ENCODE data around the gene CD19.
A peak's percentile ranks its signal among the peaks of the same experiment; 100 is the strongest.

CD19 gene

GRCh38 chr16:28958216-28958615 is 26.4 kb downstream of the CD19 start:
- TF ChIP-seq TAF1 (IDR thresholded peaks at IDR 0.05; ENCODE audit: borderline replicate concordance, insufficient read depth, low read length) (no peak), POLR2AphosphoS5 (IDR thresholded peaks at IDR 0.05; ENCODE audit: low read depth, low read length) (no peak), SIN3A (IDR thresholded peaks at IDR 0.05; ENCODE audit: borderline replicate concordance, insufficient read depth, low read length) (no peak), FOXP2 (optimal IDR thresholded peaks at IDR 0.05; ENCODE audit: borderline replicate concordance, extremely low read depth, extremely low read length, insufficient read depth) (no peak)
- TF ChIP-seq, protein P1, sequence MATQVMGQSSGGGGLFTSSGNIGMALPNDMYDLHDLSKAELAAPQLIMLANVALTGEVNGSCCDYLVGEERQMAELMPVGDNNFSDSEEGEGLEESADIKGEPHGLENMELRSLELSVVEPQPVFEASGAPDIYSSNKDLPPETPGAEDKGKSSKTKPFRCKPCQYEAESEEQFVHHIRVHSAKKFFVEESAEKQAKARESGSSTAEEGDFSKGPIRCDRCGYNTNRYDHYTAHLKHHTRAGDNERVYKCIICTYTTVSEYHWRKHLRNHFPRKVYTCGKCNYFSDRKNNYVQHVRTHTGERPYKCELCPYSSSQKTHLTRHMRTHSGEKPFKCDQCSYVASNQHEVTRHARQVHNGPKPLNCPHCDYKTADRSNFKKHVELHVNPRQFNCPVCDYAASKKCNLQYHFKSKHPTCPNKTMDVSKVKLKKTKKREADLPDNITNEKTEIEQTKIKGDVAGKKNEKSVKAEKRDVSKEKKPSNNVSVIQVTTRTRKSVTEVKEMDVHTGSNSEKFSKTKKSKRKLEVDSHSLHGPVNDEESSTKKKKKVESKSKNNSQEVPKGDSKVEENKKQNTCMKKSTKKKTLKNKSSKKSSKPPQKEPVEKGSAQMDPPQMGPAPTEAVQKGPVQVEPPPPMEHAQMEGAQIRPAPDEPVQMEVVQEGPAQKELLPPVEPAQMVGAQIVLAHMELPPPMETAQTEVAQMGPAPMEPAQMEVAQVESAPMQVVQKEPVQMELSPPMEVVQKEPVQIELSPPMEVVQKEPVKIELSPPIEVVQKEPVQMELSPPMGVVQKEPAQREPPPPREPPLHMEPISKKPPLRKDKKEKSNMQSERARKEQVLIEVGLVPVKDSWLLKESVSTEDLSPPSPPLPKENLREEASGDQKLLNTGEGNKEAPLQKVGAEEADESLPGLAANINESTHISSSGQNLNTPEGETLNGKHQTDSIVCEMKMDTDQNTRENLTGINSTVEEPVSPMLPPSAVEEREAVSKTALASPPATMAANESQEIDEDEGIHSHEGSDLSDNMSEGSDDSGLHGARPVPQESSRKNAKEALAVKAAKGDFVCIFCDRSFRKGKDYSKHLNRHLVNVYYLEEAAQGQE (IDR thresholded peaks at IDR 0.05; ENCODE audit: insufficient read depth in 1 of 2, low read depth in 2 of 2, low read length in 2 of 2) = no peak

- TF ChIP-seq FOXP2 (optimal IDR thresholded peaks at IDR 0.05; ENCODE audit: borderline replicate concordance, extremely low read depth, extremely low read length, insufficient read depth) = no peak
- no peak for TF ChIP-seq POLR2AphosphoS5 (IDR thresholded peaks at IDR 0.05; ENCODE audit: low read depth, low read length)
- TF ChIP-seq, protein P1 (IDR thresholded peaks at IDR 0.05; ENCODE audit: insufficient read depth in 1 of 2, low read depth in 2 of 2, low read length in 2 of 2) = no peak
- no peak for TF ChIP-seq TAF1 (IDR thresholded peaks at IDR 0.05; ENCODE audit: borderline replicate concordance, insufficient read depth, low read length)
- TF ChIP-seq SIN3A (IDR thresholded peaks at IDR 0.05; ENCODE audit: borderline replicate concordance, insufficient read depth, low read length) = no peak
These were observed 27.1 kb downstream of the CD19 start for GRCh38 chr16:28958836-28959235.

DNA sequence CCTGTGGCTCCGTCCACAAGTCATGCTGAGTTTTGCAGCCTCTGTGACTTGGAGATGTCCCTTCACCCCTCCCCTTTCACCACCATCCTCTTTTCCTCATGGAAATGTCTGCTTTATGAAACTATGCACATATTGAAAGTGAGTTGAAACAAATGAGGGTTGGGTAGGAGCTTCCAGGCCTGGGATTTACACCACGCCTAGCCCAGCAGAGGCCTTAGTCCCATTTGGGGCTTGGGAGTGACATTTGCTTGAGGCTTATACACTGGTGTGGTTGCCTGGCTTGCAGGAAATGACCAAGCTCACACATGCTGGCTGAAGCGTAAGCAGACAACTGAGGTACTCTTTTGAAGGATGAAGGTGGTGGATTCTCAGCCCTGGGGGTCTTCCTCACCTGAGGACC is 32.3 kb downstream of the CD19 start:
- TF ChIP-seq FOXP2 (optimal IDR thresholded peaks at IDR 0.05; ENCODE audit: borderline replicate concordance, extremely low read depth, extremely low read length, insufficient read depth) = no peak
- TF ChIP-seq, protein P1 (IDR thresholded peaks at IDR 0.05; ENCODE audit: insufficient read depth in 1 of 2, low read depth in 2 of 2, low read length in 2 of 2) = no peak
- TF ChIP-seq POLR2AphosphoS5 (IDR thresholded peaks at IDR 0.05; ENCODE audit: low read depth, low read length) = 0 out of 2 replicates have a peak, but pooled peaks have one; percentile 30
- TF ChIP-seq SIN3A (IDR thresholded peaks at IDR 0.05; ENCODE audit: borderline replicate concordance, insufficient read depth, low read length) = no peak
- no peak for TF ChIP-seq TAF1 (IDR thresholded peaks at IDR 0.05; ENCODE audit: borderline replicate concordance, insufficient read depth, low read length)

- TF ChIP-seq POLR2AphosphoS5 (IDR thresholded peaks at IDR 0.05; ENCODE audit: low read depth, low read length) (no peak), TAF1 (IDR thresholded peaks at IDR 0.05; ENCODE audit: borderline replicate concordance, insufficient read depth, low read length) (no peak), FOXP2 (optimal IDR thresholded peaks at IDR 0.05; ENCODE audit: borderline replicate concordance, extremely low read depth, extremely low read length, insufficient read depth) (no peak), SIN3A (IDR thresholded peaks at IDR 0.05; ENCODE audit: borderline replicate concordance, insufficient read depth, low read length) (no peak)
- TF ChIP-seq, protein P1 (IDR thresholded peaks at IDR 0.05; ENCODE audit: insufficient read depth in 1 of 2, low read depth in 2 of 2, low read length in 2 of 2) = no peak
These were observed 32.7 kb downstream of the CD19 start for GRCh38 chr16:28964496-28964895.

DNA sequence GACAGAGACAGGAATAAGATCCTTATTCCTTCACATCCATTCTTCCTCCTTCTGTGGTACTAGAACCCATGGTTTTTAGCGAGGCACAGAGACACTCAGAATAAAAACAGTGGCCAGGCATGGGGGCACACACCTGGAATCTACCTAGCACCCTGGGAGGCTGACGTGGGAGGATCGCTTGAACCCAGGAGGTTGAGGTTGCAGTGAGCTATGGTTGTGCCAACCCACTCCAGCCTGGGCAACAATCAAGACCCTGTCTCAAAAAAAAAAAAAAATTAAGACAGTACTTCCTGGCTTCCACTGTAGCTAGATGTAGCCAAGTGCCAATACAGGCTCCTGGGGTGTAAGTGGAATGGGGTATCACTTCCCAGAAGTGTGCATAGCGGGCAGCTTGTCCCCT is 35.4 kb downstream of the CD19 start:
- TF ChIP-seq, protein P1 (IDR thresholded peaks at IDR 0.05; ENCODE audit: insufficient read depth in 1 of 2, low read depth in 2 of 2, low read length in 2 of 2) = no peak
- no peak for TF ChIP-seq POLR2AphosphoS5 (IDR thresholded peaks at IDR 0.05; ENCODE audit: low read depth, low read length)
- TF ChIP-seq TAF1 (IDR thresholded peaks at IDR 0.05; ENCODE audit: borderline replicate concordance, insufficient read depth, low read length) = no peak
- TF ChIP-seq FOXP2 (optimal IDR thresholded peaks at IDR 0.05; ENCODE audit: borderline replicate concordance, extremely low read depth, extremely low read length, insufficient read depth) = no peak
- TF ChIP-seq SIN3A (IDR thresholded peaks at IDR 0.05; ENCODE audit: borderline replicate concordance, insufficient read depth, low read length) = no peak
